Measurements from ENCODE around the gene PLEKHM3.

The PLEKHM3 gene

DNA sequence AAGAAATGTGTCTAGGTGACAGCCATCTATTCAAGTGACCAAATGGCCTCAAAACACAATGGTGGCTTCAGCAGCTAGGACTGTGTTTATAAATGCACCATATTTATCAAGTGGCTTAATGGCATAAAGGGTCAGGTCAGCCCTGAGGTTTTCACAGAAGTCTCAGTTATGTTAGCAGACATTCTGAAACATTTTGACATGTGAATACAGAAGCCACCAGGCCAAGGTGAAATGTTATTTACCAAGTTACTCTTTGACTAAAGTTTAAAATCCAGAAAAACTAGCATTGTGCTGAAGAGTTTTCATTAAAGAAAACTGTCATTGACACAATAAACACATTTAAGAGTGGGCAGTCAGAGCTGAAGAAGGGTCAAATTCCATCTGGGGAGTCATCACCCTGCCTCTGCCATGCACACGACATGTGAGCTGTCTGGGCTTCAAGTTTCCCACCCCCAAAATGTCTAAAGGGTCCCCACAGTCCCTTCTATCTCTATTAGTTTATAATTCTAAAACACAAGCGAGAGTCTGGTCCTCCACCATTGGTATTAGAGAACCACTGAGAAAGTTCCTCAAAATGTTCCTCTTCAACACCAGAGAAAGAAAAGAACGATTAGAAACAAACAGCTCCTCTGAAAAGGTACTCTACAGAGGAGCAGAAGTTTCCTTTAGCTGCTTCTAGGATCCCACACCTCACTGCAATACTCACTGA lies 178.1 kb downstream of the PLEKHM3 start:
- DNase-seq: no peak

GRCh38 chr2:207845202-207845864 lies 180.0 kb downstream of the PLEKHM3 start:
- no peak for DNase-seq

DNA sequence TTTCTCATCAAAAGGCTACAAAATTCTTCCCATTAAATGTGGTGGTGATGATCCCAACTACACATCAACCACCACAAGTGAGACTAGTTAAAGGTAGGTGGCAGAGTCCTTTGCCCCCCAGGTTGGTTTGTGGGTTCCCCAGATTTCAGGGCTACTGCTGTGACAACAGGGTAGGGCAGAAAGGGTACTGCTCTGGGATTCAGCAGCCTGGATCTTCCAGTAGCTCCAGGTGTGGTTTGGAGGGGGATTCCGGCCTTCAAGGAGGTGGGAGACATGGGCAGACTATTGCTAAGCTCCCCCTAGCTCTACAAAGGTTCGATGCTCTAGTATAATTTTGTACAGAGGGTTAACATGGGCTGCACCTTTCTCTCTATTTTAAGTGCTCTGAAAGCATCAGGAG lies 180.7 kb downstream of the PLEKHM3 start:
- no peak for DNase-seq

- DNase-seq: no peak
Measured at GRCh38 chr2:207840101-207840500, 185.2 kb downstream of the PLEKHM3 start.

- DNase-seq: no peak
Measured at GRCh38 chr2:207839575-207839974, 185.8 kb downstream of the PLEKHM3 start.

- DNase-seq: no peak
Measured at GRCh38 chr2:207839028-207839427, 186.3 kb downstream of the PLEKHM3 start.

GRCh38 chr2:207836521-207837133 lies 188.7 kb downstream of the PLEKHM3 start:
- DNase-seq: no peak

- no peak for DNase-seq
Measured at GRCh38 chr2:207835805-207836204, 189.5 kb downstream of the PLEKHM3 start.

GRCh38 chr2:207833251-207833751 lies 192.0 kb downstream of the PLEKHM3 start:
- DNase-seq: no peak

- DNase-seq: no peak
Measured at GRCh38 chr2:207831584-207832248, 193.6 kb downstream of the PLEKHM3 start.

- DNase-seq: no peak
Measured at GRCh38 chr2:207830778-207831438, 194.4 kb downstream of the PLEKHM3 start.

- peak; percentile 5 for DNase-seq
Measured at GRCh38 chr2:207828361-207829057, 196.8 kb downstream of the PLEKHM3 start.

- DNase-seq: no peak
Measured at GRCh38 chr2:207825978-207826377, 199.3 kb downstream of the PLEKHM3 start.

GRCh38 chr2:207825045-207825954 lies 200.0 kb downstream of the PLEKHM3 start:
- DNase-seq: no peak

DNA sequence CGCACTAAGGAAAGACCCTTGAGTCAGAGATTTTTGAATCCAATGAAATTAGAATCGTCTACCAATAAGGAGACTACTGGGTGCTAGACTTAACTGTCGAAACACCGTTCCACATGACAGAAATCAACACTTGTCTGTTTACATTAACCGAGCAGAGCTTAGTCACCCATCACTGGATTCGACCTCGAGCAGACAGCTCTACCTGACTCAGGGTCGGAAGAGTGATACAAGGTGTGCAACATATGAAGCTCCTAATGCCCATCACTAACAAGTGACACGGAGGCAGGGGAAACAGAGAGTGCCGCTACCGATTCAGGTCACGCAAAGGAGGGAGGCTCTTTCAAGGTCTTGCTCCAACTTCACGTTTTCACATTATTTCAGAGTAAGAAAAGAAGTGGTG lies 201.5 kb downstream of the PLEKHM3 start:
- DNase-seq: no peak

DNA sequence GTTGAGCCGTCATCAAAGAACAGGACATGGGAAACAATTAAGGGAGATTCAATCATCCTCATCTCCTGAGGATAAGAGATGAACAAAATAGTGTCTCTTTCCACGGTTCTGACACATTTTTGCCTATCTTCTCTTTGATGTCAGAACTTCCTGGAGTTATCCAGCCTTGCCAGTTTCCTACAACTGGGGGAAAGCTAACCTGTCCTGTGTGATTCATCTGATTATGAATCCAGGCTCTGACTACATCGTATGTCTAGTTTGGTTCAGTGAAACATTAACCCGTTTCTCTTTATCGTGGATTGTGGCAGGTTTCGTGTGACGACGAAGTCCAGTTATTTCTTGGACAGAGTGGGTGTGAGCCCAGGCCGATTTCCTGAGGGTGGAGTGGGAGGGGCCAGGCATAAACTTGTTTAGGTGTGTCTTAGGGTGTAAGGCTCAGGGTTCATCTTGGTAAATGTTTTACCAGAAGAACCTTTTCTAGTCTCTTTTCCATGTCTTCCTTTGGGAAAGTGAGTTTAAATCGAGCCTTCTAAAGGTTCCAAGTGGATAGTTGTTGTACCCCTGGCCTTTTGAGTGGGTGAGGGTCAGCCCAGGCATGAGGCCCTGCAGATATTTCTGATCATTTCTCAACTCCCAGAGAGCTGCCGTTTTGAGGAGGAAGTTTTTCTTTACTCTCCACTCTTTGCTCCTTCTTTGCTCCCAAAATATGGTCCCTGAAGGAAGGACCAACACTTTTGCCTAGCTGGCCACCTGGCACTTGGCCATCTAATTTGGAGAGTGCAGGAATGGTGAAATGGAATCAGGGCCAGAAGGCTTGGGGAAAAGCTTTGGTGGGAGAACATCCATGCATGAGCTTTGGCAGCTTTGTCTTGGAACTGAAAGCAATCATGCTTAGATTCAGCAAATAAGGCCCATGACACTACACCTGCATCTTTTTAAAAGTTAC lies 205.2 kb downstream of the PLEKHM3 start:
- DNase-seq: no peak

GRCh38 chr2:207819021-207819797 lies 206.1 kb downstream of the PLEKHM3 start:
- DNase-seq: no peak

- no peak for DNase-seq
Measured at GRCh38 chr2:207816546-207816945, 208.8 kb downstream of the PLEKHM3 start.

- no peak for DNase-seq
Measured at GRCh38 chr2:207815254-207815653, 210.1 kb downstream of the PLEKHM3 start.

All from HCEC 1CT (cell line).